Caco-2 (cell line): Measurements from ENCODE around the gene CCDC144A. TPM values are rescaled to one million over a fixed set of nuclear protein-coding genes. Genes with fewer than 3 reads are reported as not detected.
"Not testable (repeated sequence)": the region's sequence is repeated elsewhere in the genome, so short reads cannot be mapped to it uniquely, and the experiment has no call there.

Experiments used
- BruUV-seq: library from RNA; stranded (reverse); fragments of 400-500 nt; replicated peaks from 2 replicates; lab custom pipeline; 2021; lab: Mats Ljungman, UMichigan
- CTCF ChIA-PET: fragments of 300-600 bp; sonication (Branson Sonifier 250); formaldehyde crosslinking; loops from one replicate; lab custom pipeline; 2022; ENCODE audit warnings: antibody characterized with exemption; lab: Charles Lee
- POLR2A ChIA-PET: fragments of 300-600 bp; sonication (Branson Sonifier 250); formaldehyde crosslinking; loops from one replicate; lab custom pipeline; 2022; ENCODE audit warnings: antibody characterized with exemption; lab: Charles Lee
- DNase-seq, 2 experiments: peaks; one replicate each; pipeline versions ENCODE4 v3.0.0 to v3.0.0-alpha.2; 2020 to 2022
- H3K27me3 ChIP-seq: replicated peaks from 2 replicates; pipeline ENCODE4 v1.6.0; 2011; ENCODE audit warnings: low read length; ENCODE audit not compliant: control insufficient read depth, insufficient read depth
- H3K36me3 ChIP-seq: 2 replicates; pipeline ENCODE4 v1.5.1; 2011; ENCODE audit warnings: low read length; ENCODE audit not compliant: control insufficient read depth, insufficient read depth
- H3K4me1 ChIP-seq: fragments of 250-450 bp; sonication (Bioruptor Pico); 2 replicates; pipeline ENCODE4 v1.5.1; 2020; ENCODE audit warnings: mild to moderate bottlenecking
- H3K4me3 ChIP-seq: 2 replicates; pipeline ENCODE4 v1.5.1; 2011; ENCODE audit warnings: low read depth, mild to moderate bottlenecking, control low read depth, low read length
- H3K9me3 ChIP-seq: fragments of 250-450 bp; sonication (Bioruptor Pico); 2 replicates; pipeline ENCODE4 v1.5.1; 2020; ENCODE audit warnings: mild to moderate bottlenecking, moderate library complexity
- H3K27ac Mint-ChIP-seq: one replicate; pipeline ENCODE4 v1.8.0; 2022; ENCODE audit warnings: mixed read lengths; ENCODE audit not compliant: unreplicated experiment
- H3K27me3 Mint-ChIP-seq: one replicate; pipeline ENCODE4 v1.8.0; 2022; ENCODE audit warnings: mixed read lengths; ENCODE audit not compliant: insufficient read depth, unreplicated experiment
- H3K36me3 Mint-ChIP-seq: one replicate; pipeline ENCODE4 v1.8.0; 2022; ENCODE audit warnings: mild to moderate bottlenecking, mixed read lengths; ENCODE audit not compliant: insufficient read depth, unreplicated experiment
- H3K4me1 Mint-ChIP-seq: one replicate; pipeline ENCODE4 v1.8.0; 2022; ENCODE audit warnings: low read depth, mixed read lengths; ENCODE audit not compliant: unreplicated experiment
- H3K4me3 Mint-ChIP-seq: one replicate; pipeline ENCODE4 v1.8.0; 2022; ENCODE audit warnings: mild to moderate bottlenecking, moderate library complexity, mixed read lengths; ENCODE audit not compliant: unreplicated experiment
- H3K9me3 Mint-ChIP-seq: one replicate; pipeline ENCODE4 v1.8.0; 2022; ENCODE audit warnings: mixed read lengths; ENCODE audit not compliant: unreplicated experiment
- CTCF ChIP-seq, 2 experiments: fragments of 200-600 bp in 1 of 2; IDR thresholded peaks; 1 replicate in 1 of 2; 2 replicates in 1 of 2; pipeline versions ENCODE4 v1.5.1 to v1.8.0; 2011 to 2022; ENCODE audit warnings: antibody characterized with exemption in 1 of 2, control low read depth in 1 of 2, inconsistent platforms in 1 of 2, low read depth in 1 of 2, low read length in 1 of 2, mild to moderate bottlenecking in 1 of 2, moderate library complexity in 1 of 2; ENCODE audit not compliant: insufficient read depth in 1 of 2, severe bottlenecking in 1 of 2, unreplicated experiment in 1 of 2
- intact Hi-C: fragments of 100-400 bp; cut with micrococcal nuclease; formaldehyde crosslinking; loops from one replicate; pipeline ENCODE4 v1.10.0; 2022; ENCODE audit not compliant: unreplicated experiment
- total RNA-seq: library from RNA; stranded (reverse); gene quantifications from 2 replicates; pipeline ENCODE4 v1.2.3, GENCODE V29; 2022

Gene CCDC144A
- total RNA-seq, 1 experiment from 2014 or later: 17.0 TPM

GRCh38 chr17:16676676-16677268, 13.3 kb upstream of the CCDC144A start:
- no peak for DNase-seq
- no peak overlapping the region for H3K4me3 ChIP-seq
- no TSS peak for BruUV-seq
- Mint-ChIP-seq H3K36me3 (no peaks in the 10 kb centered on the region), H3K4me3 (no peak overlapping the region), H3K4me1 (no peaks in the 10 kb centered on the region), H3K9me3 (no peaks in the 10 kb centered on the region), H3K27ac (no peak overlapping the region), H3K27me3 (peaks cover 8% of the 10 kb centered on the region)
- TF ChIP-seq CTCF (IDR thresholded peaks at IDR 0.05; ENCODE audit: insufficient read depth in 1 of 2, low read depth in 1 of 2, low read length in 1 of 2, severe bottlenecking in 1 of 2, unreplicated experiment in 1 of 2): no peak
- CTCF ChIA-PET: no interaction called here
- POLR2A ChIA-PET: no interaction called here
- no peaks in the 10 kb centered on the region for H3K9me3 ChIP-seq
- H3K27me3 ChIP-seq: no peaks in the 10 kb centered on the region
- no peaks in the 10 kb centered on the region for H3K36me3 ChIP-seq
- intact Hi-C loops: no loop called here
- H3K4me1 ChIP-seq: no peaks in the 10 kb centered on the region

- H3K4me1 ChIP-seq, H3K27me3 Mint-ChIP-seq, H3K4me3 ChIP-seq, H3K27ac Mint-ChIP-seq, POLR2A ChIA-PET, H3K9me3 ChIP-seq, BruUV-seq, H3K36me3 Mint-ChIP-seq, H3K36me3 ChIP-seq, intact Hi-C loops, H3K4me1 Mint-ChIP-seq, H3K27me3 ChIP-seq, CTCF ChIA-PET, H3K9me3 Mint-ChIP-seq, H3K4me3 Mint-ChIP-seq, DNase-seq: not testable (repeated sequence)
Observed at GRCh38 chr17:16683290-16684138, 6.5 kb upstream of the CCDC144A start.

DNA sequence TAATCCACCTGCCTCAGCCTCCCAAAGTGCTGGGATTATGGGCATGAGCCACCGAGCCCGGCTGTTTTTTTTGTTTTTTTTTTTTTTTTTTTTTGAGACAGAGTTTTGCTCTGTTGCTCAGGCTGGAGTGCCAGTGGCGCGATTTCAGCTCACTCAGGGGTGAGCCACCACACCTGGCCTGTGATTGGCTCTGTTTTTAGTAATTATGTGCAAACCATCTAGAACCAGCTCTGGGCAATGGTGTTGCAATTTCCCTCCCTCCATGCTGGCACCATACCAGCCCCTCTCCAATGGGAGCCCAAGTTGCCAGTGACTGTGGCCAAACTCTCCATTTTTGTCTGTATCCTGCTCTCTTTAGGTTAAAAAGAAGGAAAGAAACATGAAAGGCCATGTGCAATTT, 4.0 kb upstream of the CCDC144A start:
- H3K27me3 Mint-ChIP-seq, H3K9me3 Mint-ChIP-seq, H3K4me3 Mint-ChIP-seq, H3K27ac Mint-ChIP-seq, intact Hi-C loops, CTCF ChIA-PET, H3K36me3 Mint-ChIP-seq, BruUV-seq, H3K27me3 ChIP-seq, H3K4me1 ChIP-seq, H3K36me3 ChIP-seq, H3K4me3 ChIP-seq, H3K4me1 Mint-ChIP-seq, H3K9me3 ChIP-seq, DNase-seq, POLR2A ChIA-PET: not testable (repeated sequence)

DNA sequence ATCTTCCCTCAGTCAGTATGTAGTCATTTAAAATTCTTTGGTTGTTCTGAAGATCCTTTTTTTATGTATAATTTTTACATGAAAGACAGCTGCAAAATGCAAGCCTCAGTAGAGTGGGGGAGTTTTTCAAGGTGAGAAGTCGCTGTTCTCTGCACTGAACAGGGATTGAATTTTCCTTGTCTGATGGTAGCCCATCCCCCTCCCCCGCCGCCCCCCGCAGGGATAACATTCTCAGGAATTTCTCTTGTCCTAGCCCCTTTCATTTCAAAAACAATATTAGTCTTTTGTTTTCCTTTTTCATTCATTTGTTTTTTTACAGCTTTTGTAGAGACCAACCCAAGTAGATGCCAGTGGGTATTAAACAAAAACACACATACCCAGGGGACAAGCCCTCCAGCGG, 2.9 kb upstream of the CCDC144A start:
- H3K9me3 Mint-ChIP-seq: not testable (repeated sequence)

DNA sequence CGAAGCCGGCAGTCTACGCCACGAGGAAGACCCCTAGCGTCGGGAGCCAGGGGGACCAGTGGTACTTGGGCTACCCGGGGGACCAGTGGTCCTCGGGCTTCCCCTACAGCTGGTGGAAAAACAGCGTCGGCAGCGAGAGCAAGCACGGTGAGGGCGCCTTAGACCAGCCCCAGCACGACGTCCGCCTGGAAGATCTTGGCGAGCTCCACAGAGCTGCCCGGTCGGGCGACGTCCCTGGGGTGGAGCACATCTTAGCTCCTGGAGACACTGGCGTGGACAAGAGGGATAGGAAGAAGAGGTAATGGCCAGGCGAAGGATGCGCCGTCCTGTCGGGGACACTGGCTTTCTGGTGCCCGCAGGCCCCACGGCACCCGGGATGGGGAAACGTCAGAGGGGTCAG, 406 bp downstream of the CCDC144A start:
- H3K27ac Mint-ChIP-seq, H3K27me3 ChIP-seq, H3K9me3 Mint-ChIP-seq, CTCF ChIA-PET, H3K4me3 Mint-ChIP-seq, H3K9me3 ChIP-seq, H3K27me3 Mint-ChIP-seq, intact Hi-C loops, POLR2A ChIA-PET, DNase-seq, H3K36me3 Mint-ChIP-seq, H3K4me1 ChIP-seq, BruUV-seq, H3K4me1 Mint-ChIP-seq, H3K36me3 ChIP-seq, H3K4me3 ChIP-seq: not testable (repeated sequence)

More for the DNA sequence above, 2.9 kb upstream of the CCDC144A start:
- H3K4me1 ChIP-seq, intact Hi-C loops, H3K27me3 ChIP-seq, H3K4me1 Mint-ChIP-seq, H3K4me3 ChIP-seq, CTCF ChIA-PET, H3K9me3 ChIP-seq, DNase-seq, POLR2A ChIA-PET, H3K4me3 Mint-ChIP-seq, BruUV-seq, H3K36me3 Mint-ChIP-seq, H3K36me3 ChIP-seq, H3K27ac Mint-ChIP-seq, H3K27me3 Mint-ChIP-seq: not testable (repeated sequence)

- H3K36me3 ChIP-seq, H3K4me3 Mint-ChIP-seq, POLR2A ChIA-PET, intact Hi-C loops, H3K9me3 ChIP-seq, H3K4me1 ChIP-seq, H3K27me3 Mint-ChIP-seq, H3K27ac Mint-ChIP-seq, H3K27me3 ChIP-seq, H3K4me1 Mint-ChIP-seq, H3K36me3 Mint-ChIP-seq, H3K9me3 Mint-ChIP-seq, H3K4me3 ChIP-seq, CTCF ChIA-PET, DNase-seq, BruUV-seq: not testable (repeated sequence)
Observed at GRCh38 chr17:16697603-16698002, 7.6 kb downstream of the CCDC144A start.
